HepG2 (cell line): ENCODE results near the gene MYL6B. TPM values are rescaled to one million over a fixed set of nuclear protein-coding genes. Genes with fewer than 3 reads are reported as not detected.

Source experiments
- BORCS8-MEF2B ChIP-seq: sonication (generic); formaldehyde crosslinking; IDR thresholded peaks from 2 replicates; pipeline ENCODE4 v1.8.0; 2022; ENCODE audit warnings: mild to moderate bottlenecking, missing genetic modification reagents
- CREBL2 ChIP-seq: sonication (generic); formaldehyde crosslinking; IDR thresholded peaks from 2 replicates; pipeline ENCODE4 v1.8.1; 2023; ENCODE audit warnings: missing genetic modification reagents, mild to moderate bottlenecking, borderline replicate concordance
- DPF2 ChIP-seq: sonication (generic); formaldehyde crosslinking; IDR thresholded peaks from 2 replicates; pipeline ENCODE4 v1.4.0; 2020; ENCODE audit warnings: mild to moderate bottlenecking, low read depth, missing genetic modification reagents, borderline replicate concordance
- ZFP37 ChIP-seq: sonication (generic); formaldehyde crosslinking; IDR thresholded peaks from 2 replicates; pipeline ENCODE4 v1.4.0; 2020; ENCODE audit warnings: missing genetic modification reagents, borderline replicate concordance
- ZNF264 ChIP-seq: sonication (generic); formaldehyde crosslinking; IDR thresholded peaks from 2 replicates; pipeline ENCODE4 v1.4.0; 2020; ENCODE audit warnings: missing genetic modification reagents
- polyA plus RNA-seq, 8 experiments: library from polyadenylated mRNA; depleted of rRNA in 3 of 8; stranded (reverse) in 7 of 8; unstranded in 1 of 8; fragments of >200 nt; fragmentation: Illumina TruSeq in 4 of 8; extraction: Trizol in 4 of 8; gene quantifications; 2 replicates each; pipeline versions ENCODE4 v1.2.1 to v1.2.3, GENCODE V29; 2011 to 2016; ENCODE audit warnings: low read depth in 4 of 8, missing spikeins in 1 of 8, mixed read lengths in 1 of 8; ENCODE audit not compliant: insufficient read depth in 1 of 8
- total RNA-seq, 5 experiments: library from RNA; depleted of rRNA; stranded (reverse); fragments of >200 nt; fragmentation: Illumina TruSeq; extraction: Trizol; gene quantifications; 2 replicates each; pipeline ENCODE4 v1.2.3, GENCODE V29; 2016; ENCODE audit warnings: low read depth in 1 of 5
- TF ChIP-seq, protein P1 (sequence below), 2 experiments: fragments of 450-650 bp in 1 of 2; sonication (generic) in 1 of 2; formaldehyde crosslinking in 1 of 2; IDR thresholded peaks; 2 replicates each; pipeline versions ENCODE4 v1.6.1 to v1.8.0; 2016 to 2022; ENCODE audit warnings: antibody characterized with exemption in 1 of 2, mild to moderate bottlenecking in 1 of 2, missing genetic modification reagents in 1 of 2
- TF ChIP-seq, protein P2 (sequence below), 2 experiments: sonication (generic) in 1 of 2; formaldehyde crosslinking in 1 of 2; IDR thresholded peaks; 2 replicates each; pipeline versions ENCODE4 v1.4.0 to v1.6.1; 2016 to 2020; ENCODE audit warnings: borderline replicate concordance in 1 of 2, low read depth in 1 of 2, mild to moderate bottlenecking in 1 of 2, missing genetic modification reagents in 1 of 2
- TF ChIP-seq, protein P3 (sequence below): IDR thresholded peaks from 2 replicates; pipeline ENCODE4 v1.4.0; 2020; ENCODE audit warnings: mild to moderate bottlenecking, missing genetic modification reagents

The MYL6B gene
- total and polyA plus RNA-seq, 2 of the 13 experiments (the other 11 are each of a cell fraction or from before 2014, with no cell fraction given), result 75.7 to 88.7 TPM

DNA sequence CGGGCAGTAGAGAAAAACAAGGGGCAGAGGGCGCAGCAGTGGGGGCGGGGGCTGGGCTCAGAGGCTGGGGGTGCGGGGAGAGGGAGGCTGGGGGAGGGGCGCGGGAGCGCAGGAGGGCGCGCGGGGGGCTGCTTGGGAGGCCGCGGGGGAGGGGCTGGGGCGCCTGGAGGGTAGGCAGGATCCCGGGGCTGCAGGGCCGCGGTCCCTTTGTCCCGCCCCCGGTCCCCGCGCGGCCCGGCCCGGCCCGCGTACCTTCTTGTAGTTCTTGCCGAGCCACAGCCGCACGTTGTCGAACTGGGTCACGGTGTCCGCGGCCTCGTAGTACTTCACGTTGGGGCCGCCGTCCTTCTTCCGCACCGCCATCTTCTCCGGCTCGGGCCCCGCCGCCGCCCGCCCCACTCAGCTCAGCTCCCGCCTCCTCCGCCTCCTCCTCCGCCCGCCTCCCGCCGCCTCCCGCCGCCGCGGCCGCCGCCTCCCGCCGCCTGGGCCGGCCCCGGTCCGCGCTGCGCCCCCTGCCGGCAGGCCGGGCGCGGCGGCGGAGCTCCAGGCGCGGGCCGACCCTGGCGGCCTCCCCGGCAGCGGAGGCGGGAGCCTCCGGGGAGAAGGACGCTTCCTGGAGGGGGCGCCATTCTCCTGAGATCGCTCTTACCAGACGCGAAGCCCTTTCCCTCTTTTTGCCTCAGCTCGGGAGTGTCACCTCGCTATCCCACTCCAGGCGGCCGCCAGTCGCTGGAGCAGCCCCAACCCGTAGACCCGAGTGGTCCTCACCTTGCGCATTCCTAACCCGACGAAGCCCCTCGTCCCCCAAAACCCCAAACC is 36.9 kb downstream of the MYL6B start, which contains the start of gene SMARCC2 (continued):
- TF ChIP-seq, protein P1, sequence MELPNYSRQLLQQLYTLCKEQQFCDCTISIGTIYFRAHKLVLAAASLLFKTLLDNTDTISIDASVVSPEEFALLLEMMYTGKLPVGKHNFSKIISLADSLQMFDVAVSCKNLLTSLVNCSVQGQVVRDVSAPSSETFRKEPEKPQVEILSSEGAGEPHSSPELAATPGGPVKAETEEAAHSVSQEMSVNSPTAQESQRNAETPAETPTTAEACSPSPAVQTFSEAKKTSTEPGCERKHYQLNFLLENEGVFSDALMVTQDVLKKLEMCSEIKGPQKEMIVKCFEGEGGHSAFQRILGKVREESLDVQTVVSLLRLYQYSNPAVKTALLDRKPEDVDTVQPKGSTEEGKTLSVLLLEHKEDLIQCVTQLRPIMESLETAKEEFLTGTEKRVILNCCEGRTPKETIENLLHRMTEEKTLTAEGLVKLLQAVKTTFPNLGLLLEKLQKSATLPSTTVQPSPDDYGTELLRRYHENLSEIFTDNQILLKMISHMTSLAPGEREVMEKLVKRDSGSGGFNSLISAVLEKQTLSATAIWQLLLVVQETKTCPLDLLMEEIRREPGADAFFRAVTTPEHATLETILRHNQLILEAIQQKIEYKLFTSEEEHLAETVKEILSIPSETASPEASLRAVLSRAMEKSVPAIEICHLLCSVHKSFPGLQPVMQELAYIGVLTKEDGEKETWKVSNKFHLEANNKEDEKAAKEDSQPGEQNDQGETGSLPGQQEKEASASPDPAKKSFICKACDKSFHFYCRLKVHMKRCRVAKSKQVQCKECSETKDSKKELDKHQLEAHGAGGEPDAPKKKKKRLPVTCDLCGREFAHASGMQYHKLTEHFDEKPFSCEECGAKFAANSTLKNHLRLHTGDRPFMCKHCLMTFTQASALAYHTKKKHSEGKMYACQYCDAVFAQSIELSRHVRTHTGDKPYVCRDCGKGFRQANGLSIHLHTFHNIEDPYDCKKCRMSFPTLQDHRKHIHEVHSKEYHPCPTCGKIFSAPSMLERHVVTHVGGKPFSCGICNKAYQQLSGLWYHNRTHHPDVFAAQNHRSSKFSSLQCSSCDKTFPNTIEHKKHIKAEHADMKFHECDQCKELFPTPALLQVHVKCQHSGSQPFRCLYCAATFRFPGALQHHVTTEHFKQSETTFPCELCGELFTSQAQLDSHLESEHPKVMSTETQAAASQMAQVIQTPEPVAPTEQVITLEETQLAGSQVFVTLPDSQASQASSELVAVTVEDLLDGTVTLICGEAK (IDR thresholded peaks at IDR 0.05), result no peak
- TF ChIP-seq, protein P1 (CRISPR knock-in tag; IDR thresholded peaks at IDR 0.05), result no peak
- TF ChIP-seq, protein P2, sequence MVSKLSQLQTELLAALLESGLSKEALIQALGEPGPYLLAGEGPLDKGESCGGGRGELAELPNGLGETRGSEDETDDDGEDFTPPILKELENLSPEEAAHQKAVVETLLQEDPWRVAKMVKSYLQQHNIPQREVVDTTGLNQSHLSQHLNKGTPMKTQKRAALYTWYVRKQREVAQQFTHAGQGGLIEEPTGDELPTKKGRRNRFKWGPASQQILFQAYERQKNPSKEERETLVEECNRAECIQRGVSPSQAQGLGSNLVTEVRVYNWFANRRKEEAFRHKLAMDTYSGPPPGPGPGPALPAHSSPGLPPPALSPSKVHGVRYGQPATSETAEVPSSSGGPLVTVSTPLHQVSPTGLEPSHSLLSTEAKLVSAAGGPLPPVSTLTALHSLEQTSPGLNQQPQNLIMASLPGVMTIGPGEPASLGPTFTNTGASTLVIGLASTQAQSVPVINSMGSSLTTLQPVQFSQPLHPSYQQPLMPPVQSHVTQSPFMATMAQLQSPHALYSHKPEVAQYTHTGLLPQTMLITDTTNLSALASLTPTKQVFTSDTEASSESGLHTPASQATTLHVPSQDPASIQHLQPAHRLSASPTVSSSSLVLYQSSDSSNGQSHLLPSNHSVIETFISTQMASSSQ (IDR thresholded peaks at IDR 0.05; ENCODE audit: low read depth), result no peak
- TF ChIP-seq, protein P2 (CRISPR knock-in tag; IDR thresholded peaks at IDR 0.05; ENCODE audit: borderline replicate concordance), result no peak
- no peak; the same call in 1 of the 2 replicates for TF ChIP-seq ZNF264
- TF ChIP-seq, protein P3, sequence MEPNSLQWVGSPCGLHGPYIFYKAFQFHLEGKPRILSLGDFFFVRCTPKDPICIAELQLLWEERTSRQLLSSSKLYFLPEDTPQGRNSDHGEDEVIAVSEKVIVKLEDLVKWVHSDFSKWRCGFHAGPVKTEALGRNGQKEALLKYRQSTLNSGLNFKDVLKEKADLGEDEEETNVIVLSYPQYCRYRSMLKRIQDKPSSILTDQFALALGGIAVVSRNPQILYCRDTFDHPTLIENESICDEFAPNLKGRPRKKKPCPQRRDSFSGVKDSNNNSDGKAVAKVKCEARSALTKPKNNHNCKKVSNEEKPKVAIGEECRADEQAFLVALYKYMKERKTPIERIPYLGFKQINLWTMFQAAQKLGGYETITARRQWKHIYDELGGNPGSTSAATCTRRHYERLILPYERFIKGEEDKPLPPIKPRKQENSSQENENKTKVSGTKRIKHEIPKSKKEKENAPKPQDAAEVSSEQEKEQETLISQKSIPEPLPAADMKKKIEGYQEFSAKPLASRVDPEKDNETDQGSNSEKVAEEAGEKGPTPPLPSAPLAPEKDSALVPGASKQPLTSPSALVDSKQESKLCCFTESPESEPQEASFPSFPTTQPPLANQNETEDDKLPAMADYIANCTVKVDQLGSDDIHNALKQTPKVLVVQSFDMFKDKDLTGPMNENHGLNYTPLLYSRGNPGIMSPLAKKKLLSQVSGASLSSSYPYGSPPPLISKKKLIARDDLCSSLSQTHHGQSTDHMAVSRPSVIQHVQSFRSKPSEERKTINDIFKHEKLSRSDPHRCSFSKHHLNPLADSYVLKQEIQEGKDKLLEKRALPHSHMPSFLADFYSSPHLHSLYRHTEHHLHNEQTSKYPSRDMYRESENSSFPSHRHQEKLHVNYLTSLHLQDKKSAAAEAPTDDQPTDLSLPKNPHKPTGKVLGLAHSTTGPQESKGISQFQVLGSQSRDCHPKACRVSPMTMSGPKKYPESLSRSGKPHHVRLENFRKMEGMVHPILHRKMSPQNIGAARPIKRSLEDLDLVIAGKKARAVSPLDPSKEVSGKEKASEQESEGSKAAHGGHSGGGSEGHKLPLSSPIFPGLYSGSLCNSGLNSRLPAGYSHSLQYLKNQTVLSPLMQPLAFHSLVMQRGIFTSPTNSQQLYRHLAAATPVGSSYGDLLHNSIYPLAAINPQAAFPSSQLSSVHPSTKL (CRISPR knock-in tag), result no peak
- no peak for TF ChIP-seq DPF2
- TF ChIP-seq ZFP37 (CRISPR knock-in tag), result no peak
- no peak for TF ChIP-seq BORCS8-MEF2B (CRISPR knock-in tag)
- TF ChIP-seq CREBL2 (CRISPR knock-in tag), result no peak
